ENCODE results near the gene VASH1.

DNA sequence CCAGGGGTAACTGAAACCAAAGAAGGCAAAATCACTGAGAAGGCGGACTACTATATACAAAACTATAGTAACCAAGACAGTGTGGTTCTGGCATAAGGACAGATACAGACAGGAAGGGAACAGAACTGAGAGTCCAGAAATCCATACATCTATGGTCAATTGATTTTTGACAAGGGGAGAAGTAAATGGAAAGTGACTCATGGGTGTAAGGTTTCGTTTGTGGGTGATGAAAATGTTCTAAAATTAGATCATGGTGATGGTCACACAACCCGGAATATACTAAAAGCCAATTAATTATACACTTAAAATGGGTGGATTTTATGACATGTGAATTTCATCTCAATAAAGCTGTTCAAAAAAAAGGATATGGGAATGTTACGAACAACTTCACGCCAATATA is 32.7 kb downstream of the VASH1 start:
- TF ChIP-seq, protein P1, sequence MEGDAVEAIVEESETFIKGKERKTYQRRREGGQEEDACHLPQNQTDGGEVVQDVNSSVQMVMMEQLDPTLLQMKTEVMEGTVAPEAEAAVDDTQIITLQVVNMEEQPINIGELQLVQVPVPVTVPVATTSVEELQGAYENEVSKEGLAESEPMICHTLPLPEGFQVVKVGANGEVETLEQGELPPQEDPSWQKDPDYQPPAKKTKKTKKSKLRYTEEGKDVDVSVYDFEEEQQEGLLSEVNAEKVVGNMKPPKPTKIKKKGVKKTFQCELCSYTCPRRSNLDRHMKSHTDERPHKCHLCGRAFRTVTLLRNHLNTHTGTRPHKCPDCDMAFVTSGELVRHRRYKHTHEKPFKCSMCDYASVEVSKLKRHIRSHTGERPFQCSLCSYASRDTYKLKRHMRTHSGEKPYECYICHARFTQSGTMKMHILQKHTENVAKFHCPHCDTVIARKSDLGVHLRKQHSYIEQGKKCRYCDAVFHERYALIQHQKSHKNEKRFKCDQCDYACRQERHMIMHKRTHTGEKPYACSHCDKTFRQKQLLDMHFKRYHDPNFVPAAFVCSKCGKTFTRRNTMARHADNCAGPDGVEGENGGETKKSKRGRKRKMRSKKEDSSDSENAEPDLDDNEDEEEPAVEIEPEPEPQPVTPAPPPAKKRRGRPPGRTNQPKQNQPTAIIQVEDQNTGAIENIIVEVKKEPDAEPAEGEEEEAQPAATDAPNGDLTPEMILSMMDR (IDR thresholded peaks at IDR 0.05) = no peak
- TF ChIP-seq POLR2A (IDR thresholded peaks at IDR 0.05) = no peak
